ENCODE results near the gene ANKRD62.
"Not testable (repeated sequence)": the region's sequence is repeated elsewhere in the genome, so short reads cannot be mapped to it uniquely, and the experiment has no call there.

Gene ANKRD62

GRCh38 chr18:12066910-12067511 lies 26.6 kb upstream of the ANKRD62 start:
- no peak for DNase-seq

GRCh38 chr18:12067671-12068070 lies 26.0 kb upstream of the ANKRD62 start:
- no peak for DNase-seq

GRCh38 chr18:12068316-12068949 lies 25.2 kb upstream of the ANKRD62 start:
- DNase-seq, result not testable (repeated sequence)

- no peak for DNase-seq
Measured at GRCh38 chr18:12068950-12069320, 24.7 kb upstream of the ANKRD62 start.

GRCh38 chr18:12071066-12071465 lies 22.6 kb upstream of the ANKRD62 start:
- DNase-seq, result not testable (repeated sequence)

- no peak for DNase-seq
Measured at GRCh38 chr18:12072996-12073395, 20.6 kb upstream of the ANKRD62 start.

- DNase-seq, result no peak
Measured at GRCh38 chr18:12074736-12075135, 18.9 kb upstream of the ANKRD62 start.

GRCh38 chr18:12076424-12077140 lies 17.1 kb upstream of the ANKRD62 start:
- no peak for DNase-seq

- not testable (repeated sequence) for DNase-seq
Measured at GRCh38 chr18:12077994-12078393, 15.6 kb upstream of the ANKRD62 start.

GRCh38 chr18:12079491-12080237 lies 14.0 kb upstream of the ANKRD62 start:
- no peak for DNase-seq

GRCh38 chr18:12085136-12085535 lies 8.5 kb upstream of the ANKRD62 start:
- peak; percentile 13 for DNase-seq

- DNase-seq, result no peak
Measured at GRCh38 chr18:12085786-12086185, 7.9 kb upstream of the ANKRD62 start.

GRCh38 chr18:12086249-12086648 lies 7.4 kb upstream of the ANKRD62 start:
- peak; percentile 89 for DNase-seq

- DNase-seq, result no peak
Measured at GRCh38 chr18:12086677-12087470, 6.8 kb upstream of the ANKRD62 start.

GRCh38 chr18:12087471-12088025 lies 6.1 kb upstream of the ANKRD62 start:
- no peak for DNase-seq

GRCh38 chr18:12088096-12088495 lies 5.5 kb upstream of the ANKRD62 start:
- no peak for DNase-seq

GRCh38 chr18:12088731-12089375 lies 4.8 kb upstream of the ANKRD62 start:
- DNase-seq, result no peak

- DNase-seq, result peak; percentile 33
Measured at GRCh38 chr18:12091538-12092141, 2.0 kb upstream of the ANKRD62 start.

GRCh38 chr18:12092398-12093229 lies 1.0 kb upstream of the ANKRD62 start:
- peak; percentile 88 for DNase-seq

GRCh38 chr18:12098374-12098773 lies 4.7 kb downstream of the ANKRD62 start:
- no peak for DNase-seq

Measured in RPMI8226 (cell line).